Measurements from ENCODE around the gene CRK.
A peak's percentile ranks its signal among the peaks of the same experiment; 100 is the strongest.

CRK gene

DNA sequence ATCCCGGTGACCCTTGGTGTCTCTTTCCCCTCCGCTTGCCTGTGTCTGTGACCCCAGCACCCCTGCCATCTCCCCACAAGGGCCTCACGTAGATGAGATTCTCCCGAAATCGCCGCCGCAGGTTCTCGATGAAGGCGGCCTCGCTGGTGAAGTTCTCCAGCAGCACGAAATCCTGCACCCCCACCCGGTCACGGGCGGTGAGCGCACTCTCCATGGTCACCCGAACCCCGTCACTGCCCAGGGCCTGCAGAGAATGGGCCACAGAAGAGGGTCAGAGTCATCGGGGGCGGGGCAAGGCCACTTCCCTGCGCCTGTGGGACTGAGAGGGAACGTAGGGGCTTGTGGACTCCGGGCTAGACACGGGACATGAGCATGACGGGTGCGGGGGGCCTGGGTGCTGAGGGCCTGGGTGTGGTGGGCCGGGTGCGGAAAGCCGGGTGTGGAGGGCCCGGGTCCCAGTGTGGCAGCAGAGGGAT lies 28.1 kb upstream of the CRK start:
- Mint-ChIP-seq H3K27me3 (ENCODE audit: low read depth) (no peaks in the 10 kb centered on the region), H3K27ac (peak overlapping the region; percentile 86 to 96 (median 89)), H3K9me3 (no peaks in the 10 kb centered on the region), H3K4me1 (peaks cover 12% of the 10 kb centered on the region), H3K36me3 (ENCODE audit: low read depth) (peaks cover 18% of the 10 kb centered on the region), H3K4me3 (peak overlapping the region; percentile 85 to 96 (median 90))
- TF ChIP-seq CTCF (IDR thresholded peaks at IDR 0.05; ENCODE audit: unreplicated experiment in 3 of 3): no peak

DNA sequence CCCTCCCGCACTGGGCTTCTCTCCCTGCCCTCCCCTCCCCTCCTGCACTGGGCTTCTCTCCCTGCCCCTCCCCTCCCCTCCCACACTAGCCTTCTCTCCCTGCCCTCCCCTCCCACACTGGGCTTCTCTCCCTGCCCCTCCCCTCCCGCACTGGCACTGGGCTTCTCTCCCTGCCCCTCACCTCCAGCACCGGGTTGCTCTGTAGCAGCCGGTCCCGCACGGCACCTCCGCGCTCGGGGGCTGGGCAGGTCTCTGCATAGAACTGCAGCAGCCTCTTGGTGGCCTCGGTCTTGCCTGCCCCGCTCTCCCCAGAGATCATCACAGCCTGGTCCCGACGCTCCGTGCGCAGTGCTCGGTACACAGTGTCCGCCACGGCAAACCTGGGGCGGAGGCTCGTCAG lies 26.6 kb upstream of the CRK start:
- Mint-ChIP-seq H3K9me3 (no peaks in the 10 kb centered on the region), H3K4me1 (peaks cover 4% of the 10 kb centered on the region)
- TF ChIP-seq CTCF (IDR thresholded peaks at IDR 0.05; ENCODE audit: unreplicated experiment in 3 of 3): no peak

DNA sequence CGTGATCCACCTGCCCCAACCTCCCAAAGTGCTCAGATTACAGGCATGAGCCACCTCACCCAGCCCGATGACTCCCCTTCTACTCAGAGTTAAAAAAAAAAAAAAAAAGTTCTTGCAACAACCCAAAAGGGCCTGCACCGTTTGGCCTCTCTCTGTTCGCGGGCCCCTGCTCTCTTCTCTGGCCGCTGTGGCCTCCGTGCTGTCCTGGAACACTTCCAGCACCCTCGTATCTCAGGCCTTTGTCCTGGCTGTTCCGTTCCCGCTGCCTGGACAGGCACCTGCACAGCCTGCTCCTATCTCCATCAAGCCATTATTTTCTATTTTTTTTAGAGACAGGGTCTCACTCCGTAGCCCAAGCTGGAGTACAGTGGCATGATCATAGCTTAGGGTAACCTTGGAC lies 25.7 kb upstream of the CRK start:
- no peaks in the 10 kb centered on the region for H3K27me3 Mint-ChIP-seq (ENCODE audit: low read depth)
- no peaks in the 10 kb centered on the region for H3K9me3 Mint-ChIP-seq
- H3K27ac Mint-ChIP-seq: no peak overlapping the region
- no peaks in the 10 kb centered on the region for H3K4me1 Mint-ChIP-seq
- H3K4me3 Mint-ChIP-seq: no peak overlapping the region
- peaks cover 21% of the 10 kb centered on the region for H3K36me3 Mint-ChIP-seq (ENCODE audit: low read depth)
- TF ChIP-seq CTCF (IDR thresholded peaks at IDR 0.05; ENCODE audit: unreplicated experiment in 3 of 3): no peak

More for the DNA sequence above, 26.6 kb upstream of the CRK start:
- Mint-ChIP-seq H3K27ac (no peak overlapping the region), H3K4me3 (peak overlapping the region; percentile 29 to 90 (median 35)), H3K36me3 (ENCODE audit: low read depth) (peaks cover 21% of the 10 kb centered on the region), H3K27me3 (ENCODE audit: low read depth) (no peaks in the 10 kb centered on the region)

- no peak overlapping the region for H3K27ac Mint-ChIP-seq
Observed at GRCh38 chr17:1480747-1481465, 24.9 kb upstream of the CRK start.

GRCh38 chr17:1478418-1478817 lies 22.4 kb upstream of the CRK start:
- no peak overlapping the region for H3K4me3 Mint-ChIP-seq
- no peaks in the 10 kb centered on the region for H3K9me3 Mint-ChIP-seq
- H3K27ac Mint-ChIP-seq: no peak overlapping the region
- no peaks in the 10 kb centered on the region for H3K27me3 Mint-ChIP-seq (ENCODE audit: low read depth)
- TF ChIP-seq CTCF (IDR thresholded peaks at IDR 0.05; ENCODE audit: unreplicated experiment in 3 of 3): no peak
- peaks cover 28% of the 10 kb centered on the region for H3K36me3 Mint-ChIP-seq (ENCODE audit: low read depth)
- H3K4me1 Mint-ChIP-seq: peaks cover 12% of the 10 kb centered on the region

More at GRCh38 chr17:1480747-1481465, 24.9 kb upstream of the CRK start:
- Mint-ChIP-seq H3K4me1 (no peaks in the 10 kb centered on the region), H3K27me3 (ENCODE audit: low read depth) (no peaks in the 10 kb centered on the region), H3K9me3 (no peaks in the 10 kb centered on the region), H3K36me3 (ENCODE audit: low read depth) (peaks cover 21% of the 10 kb centered on the region), H3K4me3 (no peak overlapping the region)
- TF ChIP-seq CTCF (IDR thresholded peaks at IDR 0.05; ENCODE audit: unreplicated experiment in 3 of 3): no peak

GRCh38 chr17:1475321-1475854 lies 19.4 kb upstream of the CRK start:
- TF ChIP-seq CTCF (IDR thresholded peaks at IDR 0.05; ENCODE audit: unreplicated experiment in 3 of 3): no peak
- H3K27me3 Mint-ChIP-seq (ENCODE audit: low read depth): no peaks in the 10 kb centered on the region
- H3K9me3 Mint-ChIP-seq: no peaks in the 10 kb centered on the region
- no peak overlapping the region for H3K27ac Mint-ChIP-seq
- peaks cover 16% of the 10 kb centered on the region for H3K4me1 Mint-ChIP-seq
- H3K36me3 Mint-ChIP-seq (ENCODE audit: low read depth): peaks cover 11% of the 10 kb centered on the region
- H3K4me3 Mint-ChIP-seq: no peak overlapping the region
